ENCODE data around the gene DRD4.

Gene DRD4

DNA sequence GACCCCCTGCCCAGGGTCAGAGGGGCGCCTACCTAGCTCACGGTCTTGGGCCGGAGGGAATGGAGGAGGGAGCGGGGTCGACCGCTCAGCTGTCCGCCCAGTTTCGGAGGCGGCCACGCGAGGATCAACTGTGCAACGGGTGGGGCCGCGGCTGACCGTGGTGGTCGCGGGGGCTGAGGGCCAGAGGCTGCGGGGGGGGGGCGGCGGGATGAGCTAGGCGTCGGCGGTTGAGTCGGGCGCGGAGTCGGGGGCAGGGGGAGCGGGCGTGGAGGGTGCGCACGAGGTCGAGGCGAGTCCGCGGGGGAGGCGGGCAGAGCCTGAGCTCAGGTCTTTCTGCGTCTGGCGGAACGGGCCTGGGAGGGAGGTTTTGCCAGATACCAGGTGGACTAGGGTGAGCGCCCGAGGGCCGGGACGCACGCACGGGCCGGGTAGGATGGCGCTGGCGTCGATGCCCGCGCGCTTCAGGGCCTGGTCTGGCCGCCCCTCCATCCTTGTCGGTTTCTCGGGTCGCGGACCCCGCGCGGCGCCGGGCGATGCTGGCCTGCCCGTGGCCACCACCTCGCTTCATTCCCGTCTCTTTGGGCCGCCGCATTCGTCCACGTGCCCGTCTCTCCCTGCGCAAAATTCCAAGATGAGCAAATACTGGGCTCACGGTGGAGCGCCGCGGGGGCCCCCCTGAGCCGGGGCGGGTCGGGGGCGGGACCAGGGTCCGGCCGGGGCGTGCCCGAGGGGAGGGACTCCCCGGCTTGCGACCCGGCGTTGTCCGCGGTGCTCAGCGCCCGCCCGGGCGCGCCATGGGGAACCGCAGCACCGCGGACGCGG lies at the start of gene DRD4:
Gene DRD4, plus strand, starts transcription at position 759 of the 822 bp plus-strand sequence. Its CDS starts 36 bp downstream, at position 795.
- DNase-seq: no peak

DNA sequence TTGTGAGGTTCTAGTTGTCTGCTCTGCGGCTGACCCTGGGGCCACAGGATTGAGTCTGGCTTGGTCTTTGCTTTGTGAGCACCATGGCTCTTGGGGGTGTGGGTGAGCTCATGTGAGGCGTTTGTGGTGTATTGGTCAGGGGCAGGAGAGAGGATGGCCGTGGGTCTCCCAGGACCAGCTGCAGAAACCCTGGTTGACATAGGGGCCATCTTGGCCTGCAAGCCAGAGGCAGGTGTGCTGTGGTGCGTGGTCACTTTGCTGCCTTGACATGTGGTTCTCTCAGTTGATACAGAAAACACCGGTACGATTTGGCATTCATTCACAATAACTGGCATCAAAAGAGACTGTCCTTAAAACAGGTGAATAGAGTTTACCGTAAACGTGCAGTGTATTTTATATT lies 49.5 kb upstream of the DRD4 start:
- no peak for DNase-seq

GRCh38 chr11:587978-588380 lies 49.1 kb upstream of the DRD4 start:
- DNase-seq: peak; percentile 82

DNA sequence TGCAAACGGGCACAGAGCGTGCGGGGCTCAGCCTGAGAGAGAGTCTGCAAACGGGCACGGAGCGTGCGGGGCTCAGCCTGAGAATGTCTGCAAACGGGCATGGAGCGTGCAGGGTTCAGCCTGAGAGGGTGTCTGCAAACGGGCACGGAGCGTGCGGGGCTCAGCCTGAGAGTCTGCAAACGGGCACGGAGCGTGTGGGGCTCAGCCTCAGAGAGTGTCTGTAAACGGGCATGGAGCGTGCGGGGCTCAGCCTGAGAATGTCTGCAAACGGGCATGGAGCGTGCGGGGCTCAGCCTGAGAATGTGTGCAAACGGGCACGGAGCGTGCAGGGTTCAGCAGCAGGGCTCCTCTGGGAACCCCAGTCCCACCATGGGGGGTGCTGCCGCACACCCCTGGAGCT lies 47.3 kb upstream of the DRD4 start:
- no peak for DNase-seq

DNA sequence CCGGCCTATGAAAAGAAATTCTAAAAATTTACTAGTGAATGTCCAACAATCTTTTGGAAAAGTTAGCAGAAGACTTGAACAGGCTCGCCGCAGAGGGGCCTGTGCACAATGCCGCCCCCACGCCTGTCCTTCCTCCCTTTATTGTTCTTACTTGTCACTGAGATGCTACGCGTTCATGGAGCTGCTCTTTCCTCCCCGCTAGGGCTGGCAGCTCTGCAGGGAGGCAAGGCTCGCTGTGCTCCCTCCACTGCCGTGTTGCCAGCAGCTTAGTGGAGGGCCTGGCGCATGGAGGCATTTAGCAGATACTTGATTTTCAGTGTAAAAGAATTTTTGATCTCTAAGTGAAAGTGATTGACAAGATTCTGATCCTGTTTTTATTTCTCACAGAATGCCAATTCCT lies 46.1 kb upstream of the DRD4 start:
- no peak for DNase-seq

DNA sequence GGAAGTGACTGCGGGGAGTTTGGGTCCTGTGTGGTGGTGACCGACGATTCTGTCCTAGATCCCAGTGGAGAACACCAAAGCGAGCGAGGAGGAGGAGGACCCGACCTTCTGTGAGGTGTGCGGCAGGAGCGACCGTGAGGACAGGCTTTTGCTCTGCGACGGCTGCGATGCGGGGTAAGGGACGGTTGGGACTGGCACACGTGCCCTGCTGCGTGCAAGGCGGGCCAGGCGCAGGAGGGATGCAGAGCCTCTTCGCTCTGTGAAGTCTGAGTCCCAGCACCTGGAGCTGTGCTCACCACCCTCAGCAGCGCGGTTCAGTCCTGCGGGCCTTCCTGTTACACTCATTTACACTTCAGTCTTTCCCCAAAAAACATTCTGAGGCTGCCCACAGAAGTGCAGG lies 44.6 kb upstream of the DRD4 start:
- no peak for DNase-seq

DNA sequence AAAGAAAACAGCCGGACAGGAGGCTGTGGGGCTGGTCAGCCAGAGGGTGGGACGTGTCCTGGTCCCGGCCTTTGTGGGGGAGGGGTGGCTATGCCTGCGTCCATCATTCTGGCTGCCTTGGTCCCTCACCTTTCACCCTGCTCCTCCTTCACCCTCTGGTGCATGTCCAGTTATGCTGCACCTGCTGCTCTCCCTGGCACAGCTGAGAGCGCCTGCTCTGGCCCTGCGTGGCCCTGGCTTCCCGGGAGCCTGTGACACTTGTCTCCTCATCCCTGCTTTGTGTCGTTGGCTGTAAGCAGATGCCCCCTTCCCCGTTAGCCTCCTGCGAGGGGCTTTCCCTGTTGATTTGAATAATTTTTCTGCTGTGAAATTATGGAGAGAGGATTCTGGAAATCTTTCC lies 44.2 kb upstream of the DRD4 start:
- DNase-seq: no peak

GRCh38 chr11:593347-593746 lies 43.7 kb upstream of the DRD4 start:
- DNase-seq: no peak

- DNase-seq: no peak
Observed at GRCh38 chr11:595400-595799, 41.7 kb upstream of the DRD4 start.

- DNase-seq: no peak
Observed at GRCh38 chr11:596374-596773, 40.7 kb upstream of the DRD4 start.

DNA sequence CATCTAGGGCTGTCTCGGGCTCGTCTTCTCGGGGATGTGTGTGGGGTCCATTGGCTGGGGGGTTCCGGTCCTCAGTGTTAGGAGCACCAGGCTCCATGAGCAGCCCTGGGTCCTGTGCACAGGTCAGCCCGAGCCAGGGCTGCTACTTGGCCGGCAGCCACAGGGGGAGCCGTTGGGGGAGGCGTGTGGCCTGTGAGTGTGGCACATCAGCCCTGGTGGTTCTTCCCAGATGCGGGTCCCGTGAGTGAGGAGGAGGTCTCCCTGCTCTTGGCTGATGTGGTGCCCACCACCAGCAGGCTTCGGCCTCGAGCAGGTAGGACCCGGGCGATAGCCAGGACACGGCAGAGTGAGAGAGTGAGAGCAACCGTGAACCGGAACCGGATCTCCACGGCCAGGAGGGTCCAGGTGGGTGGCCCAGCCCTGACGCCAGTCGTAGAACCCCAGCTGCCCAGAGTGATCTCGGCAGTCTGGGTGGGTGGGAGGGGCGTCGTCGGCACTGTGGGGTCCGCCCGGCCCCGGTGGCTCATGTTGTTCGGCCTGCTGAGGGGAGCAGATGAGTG lies 39.8 kb upstream of the DRD4 start:
- no peak for DNase-seq

- no peak for DNase-seq
Observed at GRCh38 chr11:598005-598680, 38.9 kb upstream of the DRD4 start.

GRCh38 chr11:601573-602245 lies 35.4 kb upstream of the DRD4 start:
- no peak for DNase-seq

- DNase-seq: no peak
Observed at GRCh38 chr11:603154-603553, 33.9 kb upstream of the DRD4 start.

- DNase-seq: no peak
Observed at GRCh38 chr11:605286-606129, 31.6 kb upstream of the DRD4 start.

DNA sequence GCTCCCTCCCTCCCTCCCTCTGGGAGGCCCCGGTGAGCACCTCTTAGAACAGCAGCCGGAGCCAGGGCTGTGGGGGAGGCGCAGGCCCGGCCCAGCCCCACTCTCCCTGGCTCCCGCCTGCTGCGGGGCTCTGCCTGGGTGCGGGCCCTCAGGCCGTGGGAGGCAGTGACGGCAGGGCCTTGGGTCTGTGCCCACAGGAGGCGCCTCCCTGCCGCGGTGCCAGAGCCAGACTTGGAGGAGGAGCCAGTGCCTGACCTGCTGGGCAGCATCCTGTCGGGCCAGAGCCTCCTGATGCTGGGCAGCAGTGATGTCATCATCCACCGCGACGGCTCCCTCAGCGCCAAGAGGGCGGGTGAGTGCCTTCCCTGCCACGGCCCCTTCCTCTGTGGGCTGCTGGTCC lies 30.8 kb upstream of the DRD4 start:
- DNase-seq: no peak

GRCh38 chr11:607020-607780 lies 29.9 kb upstream of the DRD4 start:
- no peak for DNase-seq

- DNase-seq: no peak
Observed at GRCh38 chr11:607971-608659, 29.0 kb upstream of the DRD4 start.

DNA sequence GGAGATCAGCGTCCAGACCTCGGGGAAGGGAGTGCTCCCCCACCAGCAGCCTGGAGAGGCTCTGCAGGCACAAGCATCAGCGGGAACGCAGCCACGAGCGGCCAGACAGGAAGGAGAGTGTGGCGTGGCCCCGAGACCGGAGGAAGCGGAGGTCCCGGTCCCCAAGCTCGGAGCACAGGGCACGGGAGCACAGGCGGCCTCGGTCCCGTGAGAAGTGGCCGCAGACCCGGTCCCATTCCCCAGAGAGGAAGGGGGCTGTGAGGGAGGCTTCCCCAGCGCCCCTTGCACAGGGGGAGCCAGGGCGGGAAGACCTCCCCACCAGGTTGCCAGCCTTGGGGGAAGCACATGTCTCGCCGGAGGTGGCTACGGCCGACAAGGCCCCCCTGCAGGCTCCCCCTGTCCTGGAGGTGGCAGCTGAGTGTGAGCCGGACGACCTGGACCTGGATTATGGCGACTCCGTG lies 28.2 kb upstream of the DRD4 start:
- no peak for DNase-seq

DNA sequence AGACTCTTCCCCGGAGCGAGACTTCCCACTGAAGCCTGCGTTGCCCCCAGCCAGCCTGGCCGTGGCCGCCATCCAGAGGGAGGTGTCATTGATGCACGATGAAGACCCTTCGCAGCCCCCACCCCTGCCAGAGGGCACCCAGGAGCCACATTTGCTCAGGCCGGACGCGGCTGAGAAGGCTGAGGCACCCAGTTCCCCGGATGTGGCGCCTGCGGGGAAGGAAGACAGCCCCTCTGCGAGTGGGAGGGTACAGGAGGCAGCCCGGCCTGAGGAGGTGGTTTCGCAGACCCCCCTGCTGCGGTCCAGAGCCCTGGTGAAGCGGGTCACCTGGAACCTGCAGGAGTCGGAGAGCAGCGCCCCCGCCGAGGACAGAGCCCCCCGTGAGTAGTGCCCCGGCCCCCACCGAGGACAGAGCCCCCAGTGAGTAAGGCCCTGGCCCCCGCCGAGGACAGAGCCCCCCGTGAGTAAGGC lies 27.7 kb upstream of the DRD4 start:
- no peak for DNase-seq
